SJSA1 (cell line): ENCODE results near the gene CIAO3. TPM values are rescaled to one million over a fixed set of nuclear protein-coding genes. Genes with fewer than 3 reads are reported as not detected.

ENCODE experiments used
- DNase-seq, 2 experiments: peaks; one replicate each; pipeline ENCODE4 v3.0.0-alpha.2; 2015 to 2020; ENCODE audit warnings: low spot score in 2 of 2, low read depth in 1 of 2
- H3K27ac ChIP-seq: fragments of 250-450 bp; sonication (Bioruptor Pico); 2 replicates; pipeline ENCODE4 v1.5.1; 2020; ENCODE audit warnings: mild to moderate bottlenecking, moderate library complexity
- H3K27me3 ChIP-seq: fragments of 250-450 bp; sonication (Bioruptor Pico); replicated peaks from 2 replicates; pipeline ENCODE4 v1.5.1; 2020; ENCODE audit warnings: mild to moderate bottlenecking, moderate library complexity
- H3K36me3 ChIP-seq: fragments of 250-450 bp; sonication (Bioruptor Pico); 2 replicates; pipeline ENCODE4 v1.5.1; 2020; ENCODE audit warnings: mild to moderate bottlenecking
- H3K4me1 ChIP-seq: fragments of 250-450 bp; sonication (Bioruptor Pico); replicated peaks from 2 replicates; pipeline ENCODE4 v1.6.1; 2021; ENCODE audit warnings: mild to moderate bottlenecking
- H3K4me3 ChIP-seq: fragments of 250-450 bp; sonication (Bioruptor Pico); 2 replicates; pipeline ENCODE4 v1.5.1; 2020; ENCODE audit warnings: mild to moderate bottlenecking
- H3K9me3 ChIP-seq: fragments of 250-450 bp; sonication (Bioruptor Pico); replicated peaks from 2 replicates; pipeline ENCODE4 v1.5.1; 2020; ENCODE audit warnings: mild to moderate bottlenecking
- total RNA-seq: library from RNA; depleted of rRNA; stranded (reverse); fragments of >200 nt; shearing (Covaris generic); gene quantifications from 2 replicates; pipeline ENCODE4 v1.2.3, GENCODE V29; 2014

The CIAO3 gene
- total RNA-seq, 1 experiment from 2014 or later: 27.4 TPM

DNA sequence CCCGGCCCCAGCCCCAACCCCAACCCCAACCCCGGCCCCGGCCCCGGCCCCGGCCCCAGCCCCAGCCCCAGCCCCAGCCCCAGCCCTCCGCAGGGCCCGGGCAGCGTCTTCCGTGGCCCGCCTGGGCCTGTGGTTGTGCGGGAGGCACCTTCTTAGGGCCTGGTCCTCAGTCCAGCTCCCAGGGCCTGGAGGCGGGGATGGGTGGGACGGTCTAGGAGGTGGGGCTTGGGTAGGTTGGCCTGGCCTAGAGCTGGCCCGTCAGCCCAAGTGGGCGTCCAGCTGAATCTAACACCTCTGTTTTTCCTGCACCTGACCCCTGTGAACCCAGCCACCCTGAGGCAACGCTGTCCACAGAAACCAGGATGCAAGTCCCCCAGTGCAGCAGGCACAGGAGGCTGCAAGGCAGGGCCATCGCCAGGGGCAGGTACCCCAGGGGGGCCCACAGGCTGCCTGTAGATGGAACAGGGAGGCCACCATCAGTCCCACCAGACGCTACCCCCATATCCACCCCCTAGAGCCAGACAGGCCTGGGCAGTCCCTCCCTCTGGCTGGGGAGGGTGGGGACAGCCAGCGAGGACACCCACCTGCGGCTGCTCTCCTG is 28.5 kb upstream of the CIAO3 start:
- Histone ChIP-seq H3K36me3 (no peaks in the 10 kb centered on the region), H3K4me1 (no peaks in the 10 kb centered on the region), H3K9me3 (no peaks in the 10 kb centered on the region), H3K27ac (no peak overlapping the region), H3K27me3 (0 out of 2 replicates have a peak, but pooled peaks cover under 1% of the 10 kb centered on the region), H3K4me3 (no peak overlapping the region)
- no peak for DNase-seq

GRCh38 chr16:768428-768827 is 27.6 kb upstream of the CIAO3 start:
- 0 out of 2 replicates have a peak, but pooled peaks cover 5% of the 10 kb centered on the region for H3K27me3 ChIP-seq
- H3K27ac ChIP-seq: no peak overlapping the region
- H3K36me3 ChIP-seq: no peaks in the 10 kb centered on the region
- no peak for DNase-seq
- no peak overlapping the region for H3K4me3 ChIP-seq
- H3K4me1 ChIP-seq: no peaks in the 10 kb centered on the region
- no peaks in the 10 kb centered on the region for H3K9me3 ChIP-seq

DNA sequence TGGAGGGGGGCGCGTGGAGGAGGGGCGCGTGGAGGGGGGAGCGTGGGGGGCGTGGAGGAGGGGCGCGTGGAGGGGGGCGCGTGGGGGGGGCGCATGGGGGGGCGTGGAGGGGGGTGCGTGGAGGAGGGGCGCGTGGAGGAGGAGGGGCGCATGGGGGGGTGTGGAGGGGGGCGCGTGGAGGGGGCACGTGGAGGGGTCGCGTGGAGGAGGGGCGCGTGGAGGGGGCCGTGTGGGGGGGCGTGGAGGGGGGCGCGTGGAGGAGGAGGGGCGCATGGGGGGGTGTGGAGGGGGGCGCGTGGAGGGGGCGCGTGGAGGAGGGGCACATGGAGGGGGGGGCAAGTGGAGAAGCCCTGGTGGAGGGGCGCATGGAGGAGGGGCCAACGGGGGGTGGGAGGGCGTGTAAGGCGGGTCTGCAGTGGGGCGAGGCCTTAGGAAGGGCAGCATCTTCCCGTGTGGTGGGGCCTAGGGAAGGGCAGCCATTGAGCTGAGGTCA is 27.0 kb upstream of the CIAO3 start:
- Histone ChIP-seq H3K4me1 (no peaks in the 10 kb centered on the region), H3K36me3 (no peaks in the 10 kb centered on the region), H3K27me3 (0 out of 2 replicates have a peak, but pooled peaks cover 8% of the 10 kb centered on the region), H3K9me3 (no peaks in the 10 kb centered on the region), H3K27ac (no peak overlapping the region), H3K4me3 (no peak overlapping the region)
- no peak for DNase-seq

DNA sequence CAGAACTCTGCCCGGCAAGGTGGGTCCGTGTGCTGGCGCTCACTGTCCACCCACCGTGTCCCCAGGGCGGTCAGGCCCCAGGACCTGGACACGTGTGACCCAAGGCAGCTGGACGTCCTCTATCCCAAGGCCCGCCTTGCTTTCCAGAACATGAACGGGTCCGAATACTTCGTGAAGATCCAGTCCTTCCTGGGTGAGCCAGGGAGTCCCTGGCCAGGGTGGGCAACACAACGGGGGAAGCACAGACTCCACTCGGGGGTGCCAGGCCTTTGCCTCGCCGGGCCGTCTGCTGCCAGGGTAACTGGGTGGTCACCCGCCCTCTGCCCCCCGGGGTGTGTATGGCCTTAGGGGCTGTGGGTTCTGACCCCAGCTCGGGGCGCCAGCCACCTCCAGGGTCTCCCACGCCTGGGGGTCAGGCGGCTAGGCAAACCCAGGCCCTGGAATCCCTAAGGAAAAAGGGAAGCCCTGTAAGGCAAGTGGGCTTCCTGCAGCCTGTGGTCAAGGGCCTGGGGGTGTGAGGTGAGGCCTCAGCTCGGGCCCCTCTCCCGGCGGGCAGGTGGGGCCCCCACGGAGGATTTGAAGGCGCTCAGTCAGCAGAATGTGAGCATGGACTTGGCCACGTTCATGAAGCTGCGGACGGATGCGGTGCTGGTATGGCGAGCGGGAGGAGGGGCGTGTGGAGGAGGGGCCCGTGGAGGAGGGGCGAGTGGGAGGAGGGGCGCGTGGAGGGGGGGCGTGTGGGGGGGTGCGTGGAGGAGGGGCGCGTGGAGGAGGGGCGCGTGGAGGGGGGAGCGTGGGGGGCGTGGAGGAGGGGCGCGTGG is 26.2 kb upstream of the CIAO3 start:
- DNase-seq: no peak
- H3K4me1 ChIP-seq: no peaks in the 10 kb centered on the region
- no peaks in the 10 kb centered on the region for H3K9me3 ChIP-seq
- H3K27ac ChIP-seq: no peak overlapping the region
- H3K36me3 ChIP-seq: no peaks in the 10 kb centered on the region
- H3K4me3 ChIP-seq: no peak overlapping the region
- H3K27me3 ChIP-seq: 0 out of 2 replicates have a peak, but pooled peaks cover 10% of the 10 kb centered on the region

DNA sequence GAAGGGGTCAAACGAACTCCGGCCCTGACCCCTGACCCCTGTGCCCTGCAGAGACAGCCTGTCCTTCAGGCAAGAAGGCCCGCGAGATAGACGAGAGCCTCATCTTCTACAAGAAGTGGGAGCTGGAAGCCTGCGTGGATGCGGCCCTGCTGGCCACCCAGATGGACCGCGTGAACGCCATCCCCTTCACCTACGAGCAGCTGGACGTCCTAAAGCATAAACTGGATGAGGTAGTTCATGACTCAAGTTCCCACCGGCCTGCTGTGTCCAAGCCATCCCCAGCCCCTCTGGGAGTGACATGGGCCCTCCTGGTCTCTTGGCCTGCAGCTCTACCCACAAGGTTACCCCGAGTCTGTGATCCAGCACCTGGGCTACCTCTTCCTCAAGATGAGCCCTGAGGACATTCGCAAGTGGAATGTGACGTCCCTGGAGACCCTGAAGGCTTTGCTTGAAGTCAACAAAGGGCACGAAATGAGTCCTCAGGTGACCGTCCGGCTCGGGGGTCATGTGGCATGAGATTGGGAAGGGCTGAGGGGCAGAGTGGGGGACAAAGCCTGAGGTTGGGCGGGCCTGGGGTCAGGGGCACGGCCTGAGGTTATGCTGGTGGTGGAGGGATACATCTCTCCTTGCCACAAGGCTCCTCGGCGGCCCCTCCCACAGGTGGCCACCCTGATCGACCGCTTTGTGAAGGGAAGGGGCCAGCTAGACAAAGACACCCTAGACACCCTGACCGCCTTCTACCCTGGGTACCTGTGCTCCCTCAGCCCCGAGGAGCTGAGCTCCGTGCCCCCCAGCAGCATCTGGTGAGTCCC is 25.4 kb upstream of the CIAO3 start:
- Histone ChIP-seq H3K36me3 (no peaks in the 10 kb centered on the region), H3K4me1 (no peaks in the 10 kb centered on the region), H3K27ac (no peak overlapping the region), H3K27me3 (0 out of 2 replicates have a peak, but pooled peaks cover 16% of the 10 kb centered on the region), H3K9me3 (no peaks in the 10 kb centered on the region), H3K4me3 (no peak overlapping the region)
- DNase-seq: no peak

- Histone ChIP-seq H3K9me3 (no peaks in the 10 kb centered on the region), H3K36me3 (no peaks in the 10 kb centered on the region), H3K4me3 (no peak overlapping the region), H3K27ac (no peak overlapping the region), H3K4me1 (no peaks in the 10 kb centered on the region; the same call in 1 of the 2 replicates), H3K27me3 (peaks cover 21% of the 10 kb centered on the region; the same call in 1 of the 2 replicates)
- DNase-seq: no peak
Observed at GRCh38 chr16:765488-765865, 24.7 kb upstream of the CIAO3 start.

DNA sequence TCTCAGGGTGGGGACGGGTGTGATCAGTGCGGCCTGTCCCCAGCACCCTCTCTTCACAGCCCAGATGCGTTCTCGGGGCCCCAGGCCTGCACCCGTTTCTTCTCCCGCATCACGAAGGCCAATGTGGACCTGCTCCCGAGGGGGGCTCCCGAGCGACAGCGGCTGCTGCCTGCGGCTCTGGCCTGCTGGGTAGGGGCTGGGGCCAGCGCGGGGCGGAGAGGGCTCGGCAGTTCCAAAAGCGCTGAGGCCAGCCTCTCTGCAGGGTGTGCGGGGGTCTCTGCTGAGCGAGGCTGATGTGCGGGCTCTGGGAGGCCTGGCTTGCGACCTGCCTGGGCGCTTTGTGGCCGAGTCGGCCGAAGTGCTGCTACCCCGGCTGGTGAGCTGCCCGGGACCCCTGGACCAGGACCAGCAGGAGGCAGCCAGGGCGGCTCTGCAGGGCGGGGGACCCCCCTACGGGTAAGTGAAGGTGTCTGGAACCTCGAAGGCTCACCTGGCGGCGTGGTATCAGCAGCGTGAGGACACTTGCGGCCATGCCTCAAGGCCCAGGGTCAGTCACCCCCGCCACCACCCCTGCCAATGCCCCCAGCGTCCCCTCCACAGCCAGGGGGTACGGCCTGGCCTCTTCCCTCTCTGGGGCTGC is 24.2 kb upstream of the CIAO3 start:
- no peaks in the 10 kb centered on the region for H3K36me3 ChIP-seq
- no peak for DNase-seq

DNA sequence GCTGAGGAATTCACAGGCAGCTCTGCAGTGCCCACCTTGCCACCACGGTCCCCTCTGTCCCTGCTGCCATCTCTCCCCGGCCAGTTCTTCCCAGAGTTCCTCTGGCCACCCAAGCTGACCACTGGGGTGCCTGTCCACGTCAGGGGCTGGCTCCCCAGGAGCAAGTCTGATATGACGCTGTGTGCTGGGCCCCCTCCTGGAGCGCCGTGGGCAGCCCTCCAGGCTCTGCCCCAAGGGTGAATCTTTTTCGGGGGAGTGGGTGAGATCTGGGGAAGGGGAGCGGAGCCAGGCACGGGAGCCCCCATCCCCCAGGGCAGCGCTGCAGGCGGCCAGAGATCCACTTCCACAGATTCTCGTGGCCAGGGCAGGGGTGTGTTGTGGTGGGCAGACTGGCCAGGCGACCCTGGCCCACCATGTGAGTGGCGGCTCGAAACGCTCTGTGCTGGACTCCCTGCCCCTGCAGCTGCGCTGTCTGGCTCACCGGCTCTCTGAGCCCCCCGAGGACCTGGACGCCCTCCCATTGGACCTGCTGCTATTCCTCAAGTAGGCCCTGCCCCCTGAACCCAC is 23.5 kb upstream of the CIAO3 start:
- Histone ChIP-seq H3K4me3 (no peak overlapping the region), H3K36me3 (no peaks in the 10 kb centered on the region), H3K27ac (no peak overlapping the region), H3K27me3 (peaks cover 21% of the 10 kb centered on the region; the same call in 1 of the 2 replicates), H3K4me1 (no peaks in the 10 kb centered on the region; the same call in 1 of the 2 replicates), H3K9me3 (no peaks in the 10 kb centered on the region)
- DNase-seq: no peak

More for the DNA sequence above, 24.2 kb upstream of the CIAO3 start:
- Histone ChIP-seq H3K4me1 (no peaks in the 10 kb centered on the region; the same call in 1 of the 2 replicates), H3K27ac (no peak overlapping the region), H3K27me3 (peaks cover 21% of the 10 kb centered on the region; the same call in 1 of the 2 replicates), H3K9me3 (no peaks in the 10 kb centered on the region), H3K4me3 (no peak overlapping the region)

DNA sequence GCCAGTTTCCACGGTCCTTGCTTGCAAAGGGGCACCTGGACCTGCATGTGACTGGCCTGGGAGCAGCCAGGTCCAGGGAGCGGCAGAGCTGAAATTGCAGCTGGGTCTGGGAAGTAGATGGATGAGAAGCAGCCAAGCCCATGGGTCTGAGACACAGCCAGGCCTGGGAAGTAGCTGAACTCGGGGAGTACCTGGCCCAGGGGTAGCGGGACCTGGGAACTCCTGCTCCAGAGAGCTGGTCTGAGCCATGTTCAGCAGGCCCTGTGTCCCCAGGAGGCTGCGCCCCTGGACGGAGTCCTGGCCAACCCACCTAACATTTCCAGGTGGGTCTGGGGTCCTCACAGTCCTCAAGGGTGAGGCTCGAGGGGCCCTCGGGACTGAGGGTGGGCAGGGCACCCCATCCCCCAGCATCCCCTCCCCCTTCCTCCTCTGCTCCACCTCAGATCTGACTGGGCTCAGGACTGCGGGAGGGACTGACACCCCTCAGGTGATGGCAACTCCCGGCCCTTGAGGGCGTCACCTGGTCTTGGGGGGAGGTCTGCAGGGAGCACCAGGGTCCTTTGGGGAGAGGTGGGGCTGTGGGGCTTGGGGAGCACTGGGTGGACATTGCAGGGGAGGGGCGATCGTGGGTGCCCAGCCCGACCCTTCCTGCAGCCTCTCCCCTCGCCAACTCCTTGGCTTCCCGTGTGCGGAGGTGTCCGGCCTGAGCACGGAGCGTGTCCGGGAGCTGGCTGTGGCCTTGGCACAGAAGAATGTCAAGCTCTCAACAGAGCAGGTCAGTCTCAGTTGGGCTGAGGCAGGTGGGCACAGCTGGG is 22.8 kb upstream of the CIAO3 start:
- H3K4me1 ChIP-seq: no peaks in the 10 kb centered on the region; the same call in 1 of the 2 replicates
- no peaks in the 10 kb centered on the region for H3K36me3 ChIP-seq
- no peaks in the 10 kb centered on the region for H3K9me3 ChIP-seq
- no peak for DNase-seq
- no peak overlapping the region for H3K4me3 ChIP-seq
- no peak overlapping the region for H3K27ac ChIP-seq
- peaks cover 21% of the 10 kb centered on the region; the same call in 1 of the 2 replicates for H3K27me3 ChIP-seq

DNA sequence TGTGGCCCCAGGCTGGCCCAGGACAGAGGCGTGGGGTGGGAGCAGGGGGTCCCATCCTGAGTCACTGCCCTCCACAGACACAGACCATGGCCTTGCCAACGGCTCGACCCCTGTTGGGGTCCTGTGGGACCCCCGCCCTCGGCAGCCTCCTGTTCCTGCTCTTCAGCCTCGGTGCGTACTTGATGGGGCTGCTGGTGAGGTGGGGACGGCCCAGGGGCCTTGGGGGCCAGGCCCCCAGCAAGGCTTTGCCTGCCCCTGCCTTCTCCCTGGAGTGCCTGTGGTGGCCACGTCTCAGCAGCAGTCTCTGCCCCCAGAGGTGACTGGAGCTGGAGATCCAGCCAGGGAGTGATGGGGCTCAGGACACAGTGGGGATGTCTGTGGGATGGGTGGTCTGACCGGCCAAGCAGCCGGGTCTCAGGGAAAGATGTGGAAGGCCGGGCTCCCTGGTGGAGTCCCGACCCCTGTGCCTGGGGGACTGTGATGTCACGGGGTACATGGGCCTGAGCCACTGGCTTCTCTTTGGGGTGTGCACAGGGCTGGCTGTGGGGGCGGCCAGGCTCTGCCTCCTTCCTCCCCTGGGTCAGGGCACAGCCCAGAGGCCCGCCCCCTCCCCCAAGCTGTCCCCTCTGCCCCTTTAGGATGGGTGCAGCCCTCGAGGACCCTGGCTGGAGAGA is 21.9 kb upstream of the CIAO3 start:
- Histone ChIP-seq H3K4me1 (no peaks in the 10 kb centered on the region; the same call in 1 of the 2 replicates), H3K36me3 (no peaks in the 10 kb centered on the region), H3K27ac (no peak overlapping the region), H3K4me3 (no peak overlapping the region), H3K27me3 (peaks cover 21% of the 10 kb centered on the region; the same call in 1 of the 2 replicates), H3K9me3 (no peaks in the 10 kb centered on the region)
- no peak for DNase-seq

GRCh38 chr16:761625-762513 is 21.1 kb upstream of the CIAO3 start:
- Histone ChIP-seq H3K4me3 (no peak overlapping the region), H3K36me3 (no peaks in the 10 kb centered on the region), H3K27ac (no peak overlapping the region), H3K27me3 (peaks cover 24% of the 10 kb centered on the region; the same call in 1 of the 2 replicates), H3K4me1 (no peaks in the 10 kb centered on the region; the same call in 1 of the 2 replicates), H3K9me3 (no peaks in the 10 kb centered on the region; the same call in 1 of the 2 replicates)
- DNase-seq: no peak
